K562 (cell line): ENCODE data around the gene METAP1. TPM values are rescaled to one million over a fixed set of nuclear protein-coding genes. Genes with fewer than 3 reads are reported as not detected.

ENCODE experiments used
- ATAC-seq: fragments of 200-7000 bp; cut with Tn5 transposase; 3 replicates; pipeline ENCODE4 v1.9.1; 2020; ENCODE audit warnings: moderate library complexity
- BruUV-seq: library from RNA; stranded (reverse); fragments of 400-500 nt; replicated peaks from 2 replicates; lab custom pipeline; 2021; lab: Mats Ljungman, UMichigan
- CTCF ChIA-PET: fragments of 300-600 bp; formaldehyde crosslinking; extraction: SDS; loops from one replicate; lab custom pipeline; 2021; ENCODE audit warnings: low intra/inter-chr PET ratio; lab: Yijun Ruan, JAX
- POLR2A ChIA-PET: fragments of 300-600, 350-650 bp; sonication (Branson Sonifier 250); formaldehyde crosslinking; extraction: SDS; loops from one replicate; lab custom pipeline; 2021; ENCODE audit warnings: antibody characterized with exemption, inconsistent platforms; lab: Yijun Ruan, JAX
- DNase-seq, 4 experiments: peaks; one replicate each; pipeline versions ENCODE4 v3.0.0 to v3.0.0-alpha.2; 2011 to 2018; ENCODE audit warnings: low spot score in 3 of 4, mixed read lengths in 3 of 4; ENCODE audit errors: extremely low read depth in 1 of 4
- FAIRE-seq: peaks from 2 replicates; lab custom pipeline; 2011; peaks lifted over from hg19 to GRCh38; lab: Jason Lieb, UNC
- H2AFZ ChIP-seq: 2 replicates; pipeline ENCODE4 v1.6.0; 2011; ENCODE audit warnings: low read depth, low read length, control low read depth, inconsistent platforms
- H3K27ac ChIP-seq: fragments of 200-600 bp; 3 replicates; pipeline ENCODE4 v1.8.0; 2011; ENCODE audit warnings: low read depth, mild to moderate bottlenecking, control low read depth, inconsistent platforms, low read length, moderate library complexity, mixed read lengths; ENCODE audit errors: extremely low read depth
- H3K27me3 ChIP-seq, 2 experiments: fragments of 300-600 bp in 1 of 2; 2 replicates in 1 of 2; 3 replicates in 1 of 2; pipeline versions ENCODE4 v1.6.0 to v1.8.0; 2011; ENCODE audit warnings: inconsistent platforms in 2 of 2, low read length in 2 of 2, mild to moderate bottlenecking in 1 of 2, mixed read lengths in 1 of 2, moderate library complexity in 1 of 2; ENCODE audit not compliant: control insufficient read depth in 2 of 2, insufficient read depth in 2 of 2
- H3K36me3 ChIP-seq: fragments of 300-600 bp; 3 replicates; pipeline ENCODE4 v1.8.0; 2011; ENCODE audit warnings: mild to moderate bottlenecking, low read length, inconsistent platforms; ENCODE audit not compliant: control insufficient read depth, insufficient read depth
- H3K4me1 ChIP-seq, 2 experiments: fragments of 200-600 bp in 1 of 2; replicated peaks in 1 of 2; 2 replicates in 1 of 2; 3 replicates in 1 of 2; pipeline versions ENCODE4 v1.5.1 to v1.8.0; 2011; ENCODE audit warnings: inconsistent platforms in 2 of 2, low read length in 2 of 2, mild to moderate bottlenecking in 1 of 2, mixed read lengths in 1 of 2, moderate library complexity in 1 of 2; ENCODE audit not compliant: control insufficient read depth in 2 of 2, insufficient read depth in 2 of 2
- H3K4me2 ChIP-seq: 2 replicates; pipeline ENCODE4 v1.6.1; 2011; ENCODE audit warnings: low read length, control low read depth, inconsistent platforms, mixed read lengths; ENCODE audit not compliant: insufficient read depth
- H3K4me3 ChIP-seq: fragments of 200-600 bp; sonication (generic), shearing (Covaris generic); 2 replicates; pipeline ENCODE4 v1.5.1; 2016; ENCODE audit warnings: control low read depth, inconsistent platforms
- H3K79me2 ChIP-seq: fragments of 200-600 bp; 3 replicates; pipeline ENCODE4 v1.8.0; 2011; ENCODE audit warnings: low read length, inconsistent platforms; ENCODE audit not compliant: control insufficient read depth, insufficient read depth
- H3K9ac ChIP-seq, 2 experiments: 2 replicates each; pipeline versions ENCODE4 v1.6.0 to v1.6.1; 2011; ENCODE audit warnings: low read depth in 2 of 2, low read length in 2 of 2, control low read depth in 1 of 2, inconsistent platforms in 1 of 2, mild to moderate bottlenecking in 1 of 2, mixed read lengths in 1 of 2; ENCODE audit not compliant: insufficient read depth in 1 of 2
- H3K9me1 ChIP-seq: one replicate; pipeline ENCODE4 v1.6.0; 2011; ENCODE audit warnings: inconsistent platforms, mild to moderate bottlenecking, low read length, moderate library complexity; ENCODE audit not compliant: control insufficient read depth, insufficient read depth
- H3K9me3 ChIP-seq: replicated peaks from 2 replicates; pipeline ENCODE4 v1.5.1; 2011; ENCODE audit warnings: low read depth, low read length, inconsistent platforms; ENCODE audit not compliant: control insufficient read depth, insufficient read depth
- H4K20me1 ChIP-seq: replicated peaks from 2 replicates; pipeline ENCODE4 v1.6.1; 2011; ENCODE audit warnings: low read length, inconsistent platforms, mixed read lengths; ENCODE audit not compliant: control insufficient read depth, insufficient read depth
- ETS2 ChIP-seq: IDR thresholded peaks from 2 replicates; pipeline ENCODE4 v1.6.1; 2016; ENCODE audit warnings: borderline replicate concordance, missing genetic modification characterization, mild to moderate bottlenecking, moderate library complexity, missing compliant biosample characterization; ENCODE audit not compliant: poor library complexity, severe bottlenecking
- MCM5 ChIP-seq: fragments of 450-650 bp; IDR thresholded peaks from 2 replicates; pipeline ENCODE4 v1.6.1; 2016; ENCODE audit warnings: low read depth
- NCOA1 ChIP-seq: fragments of 450-650 bp; IDR thresholded peaks from 2 replicates; pipeline ENCODE4 v1.6.1; 2016; ENCODE audit warnings: low read depth
- NFIC ChIP-seq: fragments of 450-650 bp; IDR thresholded peaks from 2 replicates; pipeline ENCODE4 v1.6.1; 2017; ENCODE audit warnings: mild to moderate bottlenecking, inconsistent platforms
- TAL1 ChIP-seq: fragments of 450-650 bp; IDR thresholded peaks from 2 replicates; pipeline ENCODE4 v1.6.1; 2016; ENCODE audit warnings: mild to moderate bottlenecking
- THRAP3 ChIP-seq: fragments of 450-650 bp; IDR thresholded peaks from 2 replicates; pipeline ENCODE4 v1.6.1; 2016; ENCODE audit warnings: mild to moderate bottlenecking, inconsistent platforms, borderline replicate concordance
- ZNF431 ChIP-seq: sonication (generic); formaldehyde crosslinking; IDR thresholded peaks from 2 replicates; pipeline ENCODE4 v1.8.0; 2022; ENCODE audit warnings: mild to moderate bottlenecking, missing genetic modification reagents
- ZNF444 ChIP-seq: fragments of 250-450 bp; sonication (Bioruptor Pico); IDR thresholded peaks from 2 replicates; pipeline ENCODE4 v1.4.0; 2020; ENCODE audit warnings: mild to moderate bottlenecking, moderate library complexity
- WGBS: fragments of 100-300 bp; shearing (Covaris generic); methylation state at CpG from one replicate; pipeline ENCODE4 v1.1.6; 2016; ENCODE audit warnings: low coverage, mixed read lengths; ENCODE audit not compliant: insufficient coverage; ENCODE audit errors: missing lambda C conversion rate; 5-methylcytosine and 5-hydroxymethylcytosine counted together
- in situ Hi-C: fragments of 300-500 bp; cut with MboI; formaldehyde crosslinking; loops from 4 replicates; pipeline ENCODE4 v1.15.0; 2018; ENCODE audit warnings: inconsistent platforms, mixed read lengths
- intact Hi-C: fragments of 100-400 bp; cut with micrococcal nuclease; formaldehyde crosslinking; loops from 2 replicates; pipeline ENCODE4 v1.14.2; 2022
- polyA plus RNA-seq, 8 experiments: library from polyadenylated mRNA; depleted of rRNA in 4 of 8; stranded (reverse) in 5 of 8; unstranded in 3 of 8; fragments of >200 nt; fragmentation: Nextera tagmentation in 2 of 8; fragmentation: Illumina TruSeq in 1 of 8; extraction: Ambion mirVana in 2 of 8; extraction: Trizol in 1 of 8; gene quantifications; 2 replicates each; pipeline versions ENCODE4 v1.2.1 to v1.2.3, GENCODE V29; 2011 to 2014; ENCODE audit warnings: inconsistent platforms in 1 of 8, missing spikeins in 1 of 8
- total RNA-seq, 7 experiments: library from RNA; depleted of rRNA in 6 of 7; stranded (reverse); fragments of >200 nt in 6 of 7; fragmentation: Illumina TruSeq in 2 of 7; extraction: Trizol in 2 of 7; gene quantifications; 2 replicates each; pipeline versions ENCODE4 v1.2.1 to v1.2.3, GENCODE V29; 2011 to 2021; ENCODE audit warnings: low replicate concordance in 1 of 7
- TF ChIP-seq, protein P1 (sequence below): fragments of 450-650 bp; formaldehyde crosslinking; IDR thresholded peaks from 2 replicates; pipeline ENCODE4 v1.4.0; 2020; ENCODE audit warnings: mild to moderate bottlenecking, moderate library complexity
- TF ChIP-seq, protein P2 (sequence below): fragments of 250-450 bp; sonication (Bioruptor Pico); IDR thresholded peaks from 2 replicates; pipeline ENCODE4 v1.4.0; 2020; ENCODE audit warnings: borderline replicate concordance

METAP1 gene
- total and polyA plus RNA-seq, 9 of the 15 experiments (the other 6 are each of a cell fraction or from before 2014, with no cell fraction given): 31.4 to 77.6 (median 59.5) TPM

DNA sequence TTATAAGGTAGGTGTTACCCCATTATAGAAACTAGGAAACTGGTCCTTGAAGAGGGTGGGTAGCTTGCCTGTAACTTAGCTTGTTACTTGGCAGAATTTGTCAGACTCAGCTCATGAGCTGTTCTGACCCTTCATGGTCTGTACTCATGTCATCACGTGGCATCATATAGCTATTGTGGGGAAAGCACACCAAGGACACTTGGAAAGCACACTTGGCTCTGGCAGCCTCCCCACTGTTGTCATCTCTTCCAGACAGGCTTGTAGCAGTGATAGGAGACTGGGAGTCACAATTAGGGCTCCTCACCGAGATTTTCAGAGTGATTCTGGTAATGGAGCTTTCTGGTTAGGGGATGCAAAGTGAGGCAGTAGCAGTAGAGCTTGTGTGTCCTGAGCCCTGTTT, 62.7 kb downstream of the METAP1 start:
- BruUV-seq: no TSS peak
- in situ Hi-C loops: loop anchor here (5.0 to 10.0 kb wide), 2 partner anchors 61 to 313 kb away; partner anchors contain the start of gene METAP1
- Histone ChIP-seq H3K27me3 (no peaks in the 10 kb centered on the region), H3K9me1 (no peaks in the 10 kb centered on the region), H3K4me2 (no peak overlapping the region), H3K79me2 (no peaks in the 10 kb centered on the region), H3K27ac (no peak overlapping the region), H2AFZ (no peak overlapping the region), H3K4me1 (no peaks in the 10 kb centered on the region; a peak in 2 of 5 replicates), H3K4me3 (no peak overlapping the region), H3K9ac (no peak overlapping the region), H3K9me3 (no peaks in the 10 kb centered on the region), H3K36me3 (peaks cover 75% of the 10 kb centered on the region), H4K20me1 (no peaks in the 10 kb centered on the region; the same call in 1 of the 2 replicates)
- intact Hi-C loops: loop anchor here (5.0 kb wide), 1 partner anchor 126 kb away; no protein-coding TSS in a partner anchor
- WGBS: 90% methylated on average over 2 of the region's 2 CpGs
- FAIRE-seq: no peak
- no peak for DNase-seq
- TF ChIP-seq TAL1 (no peak), ETS2 (tag) (no peak), MCM5 (no peak), THRAP3 (no peak), NCOA1 (no peak), NFIC (no peak), ZNF444 (CRISPR knock-in tag) (no peak), ZNF431 (no peak)
- TF ChIP-seq, protein P1, sequence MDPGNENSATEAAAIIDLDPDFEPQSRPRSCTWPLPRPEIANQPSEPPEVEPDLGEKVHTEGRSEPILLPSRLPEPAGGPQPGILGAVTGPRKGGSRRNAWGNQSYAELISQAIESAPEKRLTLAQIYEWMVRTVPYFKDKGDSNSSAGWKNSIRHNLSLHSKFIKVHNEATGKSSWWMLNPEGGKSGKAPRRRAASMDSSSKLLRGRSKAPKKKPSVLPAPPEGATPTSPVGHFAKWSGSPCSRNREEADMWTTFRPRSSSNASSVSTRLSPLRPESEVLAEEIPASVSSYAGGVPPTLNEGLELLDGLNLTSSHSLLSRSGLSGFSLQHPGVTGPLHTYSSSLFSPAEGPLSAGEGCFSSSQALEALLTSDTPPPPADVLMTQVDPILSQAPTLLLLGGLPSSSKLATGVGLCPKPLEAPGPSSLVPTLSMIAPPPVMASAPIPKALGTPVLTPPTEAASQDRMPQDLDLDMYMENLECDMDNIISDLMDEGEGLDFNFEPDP: no peak
- TF ChIP-seq, protein P2, sequence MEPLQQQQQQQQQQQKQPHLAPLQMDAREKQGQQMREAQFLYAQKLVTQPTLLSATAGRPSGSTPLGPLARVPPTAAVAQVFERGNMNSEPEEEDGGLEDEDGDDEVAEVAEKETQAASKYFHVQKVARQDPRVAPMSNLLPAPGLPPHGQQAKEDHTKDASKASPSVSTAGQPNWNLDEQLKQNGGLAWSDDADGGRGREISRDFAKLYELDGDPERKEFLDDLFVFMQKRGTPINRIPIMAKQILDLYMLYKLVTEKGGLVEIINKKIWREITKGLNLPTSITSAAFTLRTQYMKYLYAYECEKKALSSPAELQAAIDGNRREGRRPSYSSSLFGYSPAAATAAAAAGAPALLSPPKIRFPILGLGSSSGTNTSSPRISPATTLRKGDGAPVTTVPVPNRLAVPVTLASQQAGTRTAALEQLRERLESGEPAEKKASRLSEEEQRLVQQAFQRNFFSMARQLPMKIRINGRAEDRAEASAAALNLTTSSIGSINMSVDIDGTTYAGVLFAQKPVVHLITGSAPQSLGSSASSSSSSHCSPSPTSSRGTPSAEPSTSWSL (CRISPR knock-in tag): no peak
- CTCF ChIA-PET: no interaction called here
- no peak for ATAC-seq
- POLR2A ChIA-PET: interaction anchor here (0.8 kb wide), 1 partner anchor 54 kb away, joined by 3 read pairs; no protein-coding TSS in a partner anchor
